D721Med (cell line): ENCODE measurements around the gene ACAA2.

Source experiments
- DNase-seq: peaks from one replicate; pipeline ENCODE4 v3.0.0; 2011; ENCODE audit warnings: low spot score; ENCODE audit not compliant: insufficient read length
- FAIRE-seq: peaks from 2 replicates; lab custom pipeline; 2011; peaks lifted over from hg19 to GRCh38; lab: Jason Lieb, UNC
- CTCF ChIP-seq: IDR thresholded peaks from 2 replicates; pipeline ENCODE4 v1.5.1; 2012; ENCODE audit warnings: mild to moderate bottlenecking, control low read depth; ENCODE audit not compliant: insufficient read depth; ENCODE audit errors: missing control alignments

ACAA2 gene

GRCh38 chr18:49778826-49779465 lies 34.4 kb downstream of the ACAA2 start:
- FAIRE-seq (no peak), DNase-seq (no peak)
- TF ChIP-seq CTCF: no peak

GRCh38 chr18:49769047-49769728 lies 44.1 kb downstream of the ACAA2 start:
- DNase-seq: no peak
- TF ChIP-seq CTCF: no peak
- no peak for FAIRE-seq

GRCh38 chr18:49768051-49768391 lies 45.3 kb downstream of the ACAA2 start:
- peak; percentile 57 for TF ChIP-seq CTCF
- DNase-seq (no peak), FAIRE-seq (no peak)

GRCh38 chr18:49767111-49768050 lies 46.0 kb downstream of the ACAA2 start:
- FAIRE-seq (no peak), DNase-seq (no peak)
- no peak for TF ChIP-seq CTCF

GRCh38 chr18:49766646-49767045 lies 46.7 kb downstream of the ACAA2 start:
- TF ChIP-seq CTCF: no peak
- FAIRE-seq (no peak), DNase-seq (no peak)

- DNase-seq: no peak
- TF ChIP-seq CTCF: no peak
- no peak for FAIRE-seq
Observed at GRCh38 chr18:49764032-49764431, 49.3 kb downstream of the ACAA2 start.
